ENCODE results near the gene ARHGAP23. TPM values are rescaled to one million over a fixed set of nuclear protein-coding genes. Genes with fewer than 3 reads are reported as not detected.
"Not testable (repeated sequence)": the region's sequence is repeated elsewhere in the genome, so short reads cannot be mapped to it uniquely, and the experiment has no call there.

Gene ARHGAP23
- total RNA-seq, 4 donors from 2014 or later = 13.0 to 40.8 (median 24.6) TPM

GRCh38 chr17:38511150-38512108 is 83.2 kb downstream of the ARHGAP23 start:
- no peak for DNase-seq
- no peaks in the 10 kb centered on the region for H3K9me3 ChIP-seq

GRCh38 chr17:38512473-38513058 is 84.3 kb downstream of the ARHGAP23 start:
- no peak for TF ChIP-seq POLR2A (IDR thresholded peaks at IDR 0.05)
- no peak for TF ChIP-seq CTCF (IDR thresholded peaks at IDR 0.05)
- H3K4me3 ChIP-seq (replicated peaks in 1 of 3) = no peak overlapping the region
- peaks cover 4 to 14% of the 10 kb centered on the region in 2 donors for H3K4me1 ChIP-seq
- no peak for DNase-seq
- no peaks in the 10 kb centered on the region for H3K27me3 ChIP-seq
- 75 to 84% methylated on average over 10 to 11 of the region's 13 CpGs for WGBS, 2 donors
- no peaks in the 10 kb centered on the region for H3K36me3 ChIP-seq
- no peaks in the 10 kb centered on the region for H3K9me3 ChIP-seq
- intact Hi-C loops (cut with DNase I) = loop anchor here (10.0 kb wide), 1 partner anchor 72 kb away; no protein-coding TSS in a partner anchor
- H3K27ac ChIP-seq = no peak overlapping the region

More at GRCh38 chr17:38511150-38512108, 83.2 kb downstream of the ARHGAP23 start:
- H3K4me1 ChIP-seq = peaks cover 4 to 14% of the 10 kb centered on the region in 2 donors
- 56 to 68% methylated on average over 15 of the region's 15 CpGs for WGBS, 2 donors
- H3K27me3 ChIP-seq = no peaks in the 10 kb centered on the region
- H3K36me3 ChIP-seq = peaks cover 0 to under 1% of the 10 kb centered on the region in 2 donors
- TF ChIP-seq POLR2A (IDR thresholded peaks at IDR 0.05) (no peak), CTCF (IDR thresholded peaks at IDR 0.05) (no peak)
- intact Hi-C loops (cut with DNase I) = loop anchor here (10.0 kb wide), 1 partner anchor 73 kb away; no protein-coding TSS in a partner anchor
- no peak overlapping the region for H3K27ac ChIP-seq
- no peak overlapping the region for H3K4me3 ChIP-seq (replicated peaks in 1 of 3)

GRCh38 chr17:38526526-38526925 is 98.3 kb downstream of the ARHGAP23 start:
- DNase-seq; H3K27me3 ChIP-seq; intact Hi-C loops (cut with DNase I); H3K27ac ChIP-seq; H3K4me1 ChIP-seq; H3K9me3 ChIP-seq; H3K4me3 ChIP-seq (replicated peaks in 1 of 3); H3K36me3 ChIP-seq: not testable (repeated sequence)
- 31 to 39% methylated on average over 8 of the region's 8 CpGs for WGBS, 2 donors

- H3K36me3 ChIP-seq; DNase-seq; intact Hi-C loops (cut with DNase I); H3K4me3 ChIP-seq (replicated peaks in 1 of 3); H3K27me3 ChIP-seq; H3K27ac ChIP-seq; H3K9me3 ChIP-seq; H3K4me1 ChIP-seq: not testable (repeated sequence)
- WGBS, 2 donors = 21 to 28% methylated on average over 8 to 10 of the region's 10 CpGs
Measured at GRCh38 chr17:38528141-38528540, 99.9 kb downstream of the ARHGAP23 start.

- H3K27me3 ChIP-seq; intact Hi-C loops (cut with DNase I); H3K36me3 ChIP-seq; H3K4me3 ChIP-seq (replicated peaks in 1 of 3); H3K4me1 ChIP-seq; H3K9me3 ChIP-seq; H3K27ac ChIP-seq; DNase-seq: not testable (repeated sequence)
- WGBS, 2 donors = 38 to 46% methylated on average over 10 to 11 of the region's 11 CpGs
Measured at GRCh38 chr17:38530856-38531255, 102.6 kb downstream of the ARHGAP23 start.

- intact Hi-C loops (cut with DNase I); H3K27me3 ChIP-seq; H3K27ac ChIP-seq; DNase-seq; H3K36me3 ChIP-seq; H3K9me3 ChIP-seq; H3K4me1 ChIP-seq; H3K4me3 ChIP-seq (replicated peaks in 1 of 3): not testable (repeated sequence)
- 54 to 71% methylated on average over 8 to 10 of the region's 11 CpGs for WGBS, 2 donors
Measured at GRCh38 chr17:38531761-38532160, 103.5 kb downstream of the ARHGAP23 start.

- Histone ChIP-seq H3K27ac (no peak overlapping the region), H3K4me1 (no peaks in the 10 kb centered on the region), H3K4me3 (replicated peaks in 1 of 3) (no peak overlapping the region), H3K36me3 (no peaks in the 10 kb centered on the region), H3K27me3 (no peaks in the 10 kb centered on the region), H3K9me3 (no peaks in the 10 kb centered on the region)
- 64 to 67% methylated on average over 15 to 16 of the region's 16 CpGs for WGBS, 2 donors
- intact Hi-C loops (cut with DNase I) = no loop called here
- no peak for TF ChIP-seq POLR2A (IDR thresholded peaks at IDR 0.05)
- no peak for TF ChIP-seq CTCF (IDR thresholded peaks at IDR 0.05)
- DNase-seq = no peak
Measured at GRCh38 chr17:38532451-38532850, 104.2 kb downstream of the ARHGAP23 start.

Data from thyroid gland (tissue), 4 donors.